ENCODE measurements around the gene CUEDC2.
A peak's percentile ranks its signal among the peaks of the same experiment; 100 is the strongest.

- TF ChIP-seq CTCF (IDR thresholded peaks at IDR 0.05) (no peak), POLR2A (IDR thresholded peaks at IDR 0.05) (peak in 1 of 2 donors; percentile 55)
Observed at GRCh38 chr10:102410429-102411073, 21.8 kb downstream of the CUEDC2 start.
